ENCODE data around the gene LARGE2.

Gene LARGE2

DNA sequence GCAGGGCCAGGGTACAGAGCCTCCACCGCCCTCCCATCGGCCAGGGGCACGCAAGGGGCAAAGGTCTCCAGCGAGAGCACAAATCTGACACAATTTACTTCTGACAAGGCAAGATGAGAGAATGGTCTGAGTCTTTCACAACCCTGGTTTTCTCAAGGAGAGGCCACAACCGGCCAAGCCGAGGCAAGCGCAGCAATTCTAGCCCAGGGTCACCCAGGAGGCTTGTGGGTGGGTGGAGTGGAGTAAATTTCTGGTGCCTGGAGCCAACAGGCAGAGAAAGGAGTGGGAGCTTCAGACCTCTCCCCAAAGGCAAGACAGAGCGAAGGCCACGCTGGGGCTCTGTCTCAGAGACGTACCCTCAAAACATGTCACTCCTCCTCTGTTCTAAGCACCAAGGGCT is 9.3 kb downstream of the LARGE2 start:
- DNase-seq (ENCODE audit: low read depth): no peak
- H3K4me3 ChIP-seq (ENCODE audit: low read depth, low read length): no peak overlapping the region
- TF ChIP-seq, protein P1, sequence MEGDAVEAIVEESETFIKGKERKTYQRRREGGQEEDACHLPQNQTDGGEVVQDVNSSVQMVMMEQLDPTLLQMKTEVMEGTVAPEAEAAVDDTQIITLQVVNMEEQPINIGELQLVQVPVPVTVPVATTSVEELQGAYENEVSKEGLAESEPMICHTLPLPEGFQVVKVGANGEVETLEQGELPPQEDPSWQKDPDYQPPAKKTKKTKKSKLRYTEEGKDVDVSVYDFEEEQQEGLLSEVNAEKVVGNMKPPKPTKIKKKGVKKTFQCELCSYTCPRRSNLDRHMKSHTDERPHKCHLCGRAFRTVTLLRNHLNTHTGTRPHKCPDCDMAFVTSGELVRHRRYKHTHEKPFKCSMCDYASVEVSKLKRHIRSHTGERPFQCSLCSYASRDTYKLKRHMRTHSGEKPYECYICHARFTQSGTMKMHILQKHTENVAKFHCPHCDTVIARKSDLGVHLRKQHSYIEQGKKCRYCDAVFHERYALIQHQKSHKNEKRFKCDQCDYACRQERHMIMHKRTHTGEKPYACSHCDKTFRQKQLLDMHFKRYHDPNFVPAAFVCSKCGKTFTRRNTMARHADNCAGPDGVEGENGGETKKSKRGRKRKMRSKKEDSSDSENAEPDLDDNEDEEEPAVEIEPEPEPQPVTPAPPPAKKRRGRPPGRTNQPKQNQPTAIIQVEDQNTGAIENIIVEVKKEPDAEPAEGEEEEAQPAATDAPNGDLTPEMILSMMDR (IDR thresholded peaks at IDR 0.05; ENCODE audit: low read depth, low read length, missing control alignments): no peak

DNA sequence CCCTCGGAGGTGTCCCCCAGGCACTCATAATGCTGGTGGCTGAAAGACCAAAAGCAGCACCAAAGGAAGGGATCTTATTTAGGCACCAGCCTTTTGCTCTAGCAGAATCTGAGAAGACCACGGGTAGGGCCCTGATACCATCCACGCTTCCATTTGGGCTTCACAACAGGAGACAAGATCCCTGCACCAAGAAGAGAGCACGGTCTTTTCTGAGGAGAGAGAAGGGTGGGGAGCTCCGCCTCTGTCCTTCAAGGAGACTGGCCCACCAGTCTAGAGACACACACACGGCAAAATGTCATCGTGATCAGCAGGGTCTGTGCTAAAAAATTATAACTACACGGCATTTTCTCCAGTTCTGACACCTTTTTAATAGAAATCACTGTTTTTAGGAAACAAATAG is 9.8 kb downstream of the LARGE2 start:
- H3K4me3 ChIP-seq (ENCODE audit: low read depth, low read length): no peak overlapping the region
- TF ChIP-seq, protein P1 (IDR thresholded peaks at IDR 0.05; ENCODE audit: low read depth, low read length, missing control alignments): no peak
- DNase-seq (ENCODE audit: low read depth): no peak

DNA sequence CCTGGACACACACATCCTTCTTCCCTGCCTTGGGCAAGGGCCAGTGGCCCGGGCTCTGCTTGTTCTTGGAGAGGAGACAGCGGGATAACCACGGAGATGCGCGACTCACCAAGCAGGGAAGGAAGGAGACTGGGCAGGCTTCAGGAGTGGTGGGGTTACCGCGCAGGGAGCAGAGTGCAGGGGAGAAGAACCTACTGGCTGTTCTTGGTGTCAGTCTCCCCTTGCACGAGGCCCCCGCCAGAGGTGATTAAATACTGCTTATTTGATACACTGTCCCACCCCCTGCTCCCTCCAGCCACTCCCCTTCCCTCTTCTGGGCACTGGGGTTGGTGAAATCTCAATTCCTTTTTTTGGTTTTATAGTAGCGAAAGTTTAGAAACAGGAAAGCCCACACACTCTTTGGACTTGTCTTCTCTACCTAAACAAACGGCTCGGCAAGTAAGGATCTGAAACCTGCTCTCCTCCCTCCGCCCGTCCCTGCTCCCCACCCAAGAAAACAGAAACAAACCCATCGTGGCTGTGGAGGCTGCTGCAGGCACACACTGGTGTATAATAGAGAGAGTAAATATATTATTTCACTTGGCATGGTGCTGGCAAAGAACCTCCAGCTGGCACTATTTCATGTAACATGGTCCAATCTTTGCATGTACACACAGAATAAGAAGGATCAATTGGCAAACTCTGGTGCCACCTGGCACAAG is 10.8 kb downstream of the LARGE2 start:
- no peak for DNase-seq (ENCODE audit: low read depth)
- TF ChIP-seq, protein P1 (IDR thresholded peaks at IDR 0.05; ENCODE audit: low read depth, low read length, missing control alignments): no peak
- H3K4me3 ChIP-seq (ENCODE audit: low read depth, low read length): no peak overlapping the region

DNA sequence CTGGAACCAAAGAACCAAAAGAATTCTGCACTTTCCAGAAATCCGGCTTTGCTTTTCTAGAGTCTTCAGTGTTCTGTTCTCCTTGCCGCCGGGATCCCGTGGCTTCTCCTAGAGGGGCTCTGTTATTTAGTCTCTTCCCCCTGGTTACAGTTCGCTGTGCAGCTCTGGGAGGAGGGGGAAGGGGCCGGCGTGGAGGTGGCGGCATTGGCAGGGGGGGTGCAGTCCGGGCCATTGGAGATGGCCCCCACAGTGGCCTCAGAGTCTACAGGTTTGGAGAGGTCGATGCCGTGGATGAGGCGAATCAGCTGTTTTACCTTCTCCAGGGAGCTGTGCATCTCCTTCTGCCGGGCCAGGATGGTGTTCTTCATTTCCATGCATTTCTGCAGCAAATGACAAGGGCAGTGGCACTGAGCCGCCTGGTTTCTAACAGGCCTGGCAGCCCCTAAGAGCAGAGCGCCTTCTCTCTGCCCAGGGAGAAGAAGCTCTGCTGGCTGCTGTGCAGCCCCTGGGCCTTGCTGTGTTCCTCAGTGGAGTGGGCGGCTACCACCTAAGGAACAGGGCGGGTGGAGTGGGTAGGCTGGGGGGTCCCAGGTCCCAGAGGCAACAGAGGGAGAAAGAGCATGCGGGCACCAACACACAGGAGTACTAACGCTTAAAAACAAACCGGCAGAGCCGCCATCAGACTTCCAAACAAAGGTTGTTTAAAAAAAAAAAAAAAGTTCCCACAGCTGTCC is 11.6 kb downstream of the LARGE2 start:
- no peak overlapping the region for H3K4me3 ChIP-seq (ENCODE audit: low read depth, low read length)
- no peak for DNase-seq (ENCODE audit: low read depth)
- TF ChIP-seq, protein P1 (IDR thresholded peaks at IDR 0.05; ENCODE audit: low read depth, low read length, missing control alignments): no peak

DNA sequence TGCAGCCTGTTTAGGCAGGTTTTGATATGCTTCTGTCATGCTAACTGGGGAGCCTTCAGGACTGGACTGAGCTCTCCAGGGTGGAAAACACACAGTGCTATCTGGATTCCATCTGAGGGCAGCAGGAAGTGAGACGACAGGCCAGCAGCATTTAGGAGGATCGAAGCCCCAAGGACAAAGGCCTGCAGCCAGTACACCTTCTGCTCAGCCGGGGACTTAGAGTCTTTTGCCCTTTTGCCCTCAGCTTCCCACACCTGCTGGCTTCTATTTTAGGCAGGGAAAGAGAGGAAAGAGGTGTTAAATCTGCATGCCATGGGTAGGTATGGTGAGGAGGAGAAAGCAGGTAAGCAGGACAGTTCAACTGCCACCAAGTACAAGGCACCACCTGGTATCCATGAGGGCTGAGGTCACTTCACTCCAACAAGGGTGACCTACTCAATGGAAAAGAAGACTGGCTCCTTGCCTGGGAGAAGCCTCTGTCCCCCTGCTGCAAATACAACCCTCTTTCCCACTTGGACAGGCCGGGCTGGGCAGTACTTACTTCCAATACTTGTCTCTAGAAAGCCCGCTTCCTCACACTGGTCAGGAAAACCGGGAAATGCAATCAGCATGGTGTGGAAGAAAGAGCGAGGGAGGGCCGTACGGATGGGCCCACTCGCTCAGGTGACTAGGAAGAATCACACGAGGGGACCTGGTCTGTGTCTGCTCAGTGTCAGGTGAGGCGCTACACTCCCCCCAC is 12.3 kb downstream of the LARGE2 start:
- TF ChIP-seq, protein P1 (IDR thresholded peaks at IDR 0.05; ENCODE audit: low read depth, low read length, missing control alignments): no peak
- no peak overlapping the region for H3K4me3 ChIP-seq (ENCODE audit: low read depth, low read length)
- no peak for DNase-seq (ENCODE audit: low read depth)

DNA sequence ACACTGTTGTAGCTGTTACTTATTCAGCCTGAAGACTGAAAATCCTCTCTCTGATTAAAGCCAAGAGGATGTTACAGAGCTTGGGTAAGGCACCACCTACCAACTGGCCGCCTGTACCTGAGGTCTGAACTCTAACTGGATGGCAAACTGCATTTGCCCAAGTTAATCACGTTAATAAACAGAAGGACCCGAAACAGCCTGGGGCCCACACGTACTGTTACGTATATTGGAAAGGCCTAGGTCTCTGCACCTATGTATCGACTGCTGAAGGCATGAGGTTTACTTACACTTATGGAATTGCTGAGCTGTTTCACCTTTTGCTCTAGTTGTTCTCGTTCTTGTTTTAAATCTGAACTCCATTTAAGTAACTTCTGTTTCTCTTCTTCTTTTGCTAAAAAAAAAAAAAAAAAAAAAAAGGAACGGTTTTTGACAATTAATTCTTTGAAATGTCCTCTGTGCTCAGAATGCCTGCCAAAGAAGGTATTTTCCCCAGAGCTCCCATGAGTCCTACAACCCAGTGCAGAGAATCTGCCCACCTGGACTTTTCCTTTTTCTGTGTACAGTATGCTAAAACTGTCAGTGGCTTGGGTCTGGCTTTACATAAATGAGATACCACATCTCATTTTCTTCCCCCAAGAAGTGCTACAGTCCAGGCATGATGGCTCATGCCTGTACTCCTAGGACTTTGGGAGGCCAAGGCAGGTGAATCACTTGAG is 13.1 kb downstream of the LARGE2 start:
- H3K4me3 ChIP-seq (ENCODE audit: low read depth, low read length): no peak overlapping the region
- TF ChIP-seq, protein P1 (IDR thresholded peaks at IDR 0.05; ENCODE audit: low read depth, low read length, missing control alignments): no peak
- DNase-seq (ENCODE audit: low read depth): no peak
